Fibroblast of the aortic adventitia (primary cell): ENCODE results near the gene PKDREJ. TPM values are rescaled to one million over a fixed set of nuclear protein-coding genes. Genes with fewer than 3 reads are reported as not detected.

Experiments used
- DNase-seq: peaks from one replicate; pipeline ENCODE4 v3.0.0-alpha.2; 2010; ENCODE audit warnings: low read depth
- H3K4me3 ChIP-seq: 2 replicates; pipeline ENCODE4 v1.5.1; 2011; ENCODE audit warnings: low read depth, mild to moderate bottlenecking, control low read depth, low read length, moderate library complexity
- total RNA-seq: library from RNA; depleted of rRNA; stranded (reverse); fragments of >200 nt; gene quantifications from 2 replicates; pipeline ENCODE4 v1.2.3, GENCODE V29; 2012; ENCODE audit warnings: low replicate concordance
- TF ChIP-seq, protein P1 (sequence below): IDR thresholded peaks from 2 replicates; pipeline ENCODE4 v1.5.1; 2011; ENCODE audit warnings: mild to moderate bottlenecking, low read length, control low read depth, inconsistent platforms; ENCODE audit not compliant: insufficient read depth

Gene PKDREJ
- total RNA-seq, 1 donor = 0.09 TPM

DNA sequence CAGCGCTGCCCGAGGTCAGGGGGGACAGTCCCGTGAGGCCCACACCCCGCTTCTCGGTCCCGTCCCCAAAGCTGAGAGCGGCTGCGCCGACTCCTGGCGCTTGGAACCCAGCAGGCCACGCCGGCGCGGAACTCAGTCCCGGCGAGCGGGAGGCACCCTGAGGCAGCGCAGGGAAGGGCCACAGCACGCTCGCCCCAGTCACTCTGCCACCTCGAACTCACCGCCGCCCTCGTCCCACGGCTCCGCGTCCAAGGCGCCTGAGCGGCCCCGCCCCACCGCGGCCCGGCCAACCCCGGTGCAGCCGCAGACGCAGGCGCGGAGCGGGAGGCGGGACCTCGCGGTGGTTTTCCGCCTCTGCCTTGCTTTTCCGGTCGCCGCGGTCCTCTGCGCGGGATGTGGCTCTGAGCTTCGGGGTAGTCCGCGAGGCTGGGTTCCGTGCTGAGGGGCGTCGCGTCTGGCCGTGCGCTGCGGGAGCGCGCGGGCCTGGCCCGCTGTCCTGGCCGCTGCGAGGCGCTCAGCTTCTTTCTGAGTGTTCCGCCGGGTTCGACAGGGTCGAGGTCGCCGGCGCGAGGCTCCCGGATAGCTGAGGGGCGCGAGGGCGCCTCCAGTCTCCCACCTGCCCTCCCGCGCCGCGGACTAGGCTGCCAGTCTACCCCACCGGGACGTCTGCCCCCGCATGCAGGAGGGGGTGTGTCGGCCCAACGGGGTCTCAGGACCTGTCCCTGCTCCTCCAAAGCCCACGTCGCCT is 12.9 kb downstream of the PKDREJ start, which contains the start of gene CDPF1:
TSS of gene CDPF1 (minus strand) at position 259 of the 748 bp plus-strand sequence. CDS start 2,009 bp downstream, outside the sequence.
- H3K4me3 ChIP-seq = peak within 1 kb of the TSS; percentile 82
- TF ChIP-seq, protein P1, sequence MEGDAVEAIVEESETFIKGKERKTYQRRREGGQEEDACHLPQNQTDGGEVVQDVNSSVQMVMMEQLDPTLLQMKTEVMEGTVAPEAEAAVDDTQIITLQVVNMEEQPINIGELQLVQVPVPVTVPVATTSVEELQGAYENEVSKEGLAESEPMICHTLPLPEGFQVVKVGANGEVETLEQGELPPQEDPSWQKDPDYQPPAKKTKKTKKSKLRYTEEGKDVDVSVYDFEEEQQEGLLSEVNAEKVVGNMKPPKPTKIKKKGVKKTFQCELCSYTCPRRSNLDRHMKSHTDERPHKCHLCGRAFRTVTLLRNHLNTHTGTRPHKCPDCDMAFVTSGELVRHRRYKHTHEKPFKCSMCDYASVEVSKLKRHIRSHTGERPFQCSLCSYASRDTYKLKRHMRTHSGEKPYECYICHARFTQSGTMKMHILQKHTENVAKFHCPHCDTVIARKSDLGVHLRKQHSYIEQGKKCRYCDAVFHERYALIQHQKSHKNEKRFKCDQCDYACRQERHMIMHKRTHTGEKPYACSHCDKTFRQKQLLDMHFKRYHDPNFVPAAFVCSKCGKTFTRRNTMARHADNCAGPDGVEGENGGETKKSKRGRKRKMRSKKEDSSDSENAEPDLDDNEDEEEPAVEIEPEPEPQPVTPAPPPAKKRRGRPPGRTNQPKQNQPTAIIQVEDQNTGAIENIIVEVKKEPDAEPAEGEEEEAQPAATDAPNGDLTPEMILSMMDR = no peak
- DNase-seq = peak; percentile 73

DNA sequence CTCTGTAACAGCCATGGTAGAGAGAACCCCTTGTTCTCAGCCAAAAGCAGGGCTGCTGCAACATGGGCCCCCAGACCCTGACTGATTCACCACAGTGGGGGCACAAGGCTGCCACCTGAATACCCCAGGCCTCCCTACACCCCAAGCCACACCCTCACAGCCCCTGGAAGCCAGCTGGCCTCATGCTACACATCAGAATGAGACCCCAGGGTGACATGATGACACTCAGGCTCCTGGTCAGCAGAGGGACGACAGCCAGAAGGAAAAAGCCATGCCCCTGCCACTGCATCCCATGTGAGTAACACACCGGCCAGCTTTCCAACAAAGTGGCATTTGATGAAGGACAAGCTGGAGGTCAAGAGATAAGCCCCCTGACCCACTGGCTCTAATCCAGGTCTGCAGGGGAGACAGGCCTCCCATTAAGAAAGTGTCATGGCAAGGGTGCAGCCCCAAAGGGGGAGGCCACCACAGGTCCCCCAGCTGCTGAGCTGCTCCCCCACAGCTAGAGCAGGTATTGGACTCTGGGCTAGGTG is 15.6 kb downstream of the PKDREJ start:
- TF ChIP-seq, protein P1 = no peak
- H3K4me3 ChIP-seq = no peak overlapping the region
- DNase-seq = no peak

DNA sequence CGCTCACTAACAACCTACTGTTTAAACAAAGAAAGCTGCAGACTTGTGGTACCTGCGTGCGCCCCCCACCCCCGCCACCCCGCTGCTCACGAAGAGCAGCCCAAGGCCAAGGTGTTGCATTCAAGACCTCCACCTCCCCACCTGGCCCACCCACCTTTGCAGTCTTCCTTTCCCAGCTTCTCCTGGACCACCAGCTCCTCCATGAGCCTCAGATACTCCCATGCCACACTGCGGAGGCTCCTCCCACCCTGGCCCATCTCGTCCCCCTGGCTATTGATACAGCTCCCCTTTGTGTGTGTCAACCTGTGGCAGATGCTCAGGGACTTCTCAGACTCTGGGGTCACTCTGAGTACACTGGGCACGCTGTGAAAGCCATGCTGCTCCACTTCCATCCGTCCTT is 17.0 kb downstream of the PKDREJ start:
- no peak overlapping the region for H3K4me3 ChIP-seq
- DNase-seq = no peak
- TF ChIP-seq, protein P1 = no peak

DNA sequence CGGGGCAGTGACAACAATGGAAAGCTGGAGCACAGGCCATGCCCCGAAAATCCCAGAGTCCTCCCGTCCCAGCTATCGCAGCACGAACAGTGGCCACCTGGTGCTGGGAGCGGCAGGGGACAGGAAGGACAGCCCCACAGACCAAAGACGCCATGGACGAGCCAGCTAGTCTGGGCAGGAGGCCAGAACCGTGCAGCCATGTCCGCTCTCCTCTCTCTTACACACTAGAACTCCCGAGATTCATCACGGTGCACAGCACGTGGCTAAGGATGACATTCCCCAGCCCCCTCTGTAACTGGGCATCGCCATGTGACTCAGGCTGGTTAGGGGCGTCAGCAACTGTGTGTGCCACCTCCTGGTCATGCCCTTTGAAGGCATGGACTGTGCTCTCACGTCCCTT is 17.6 kb downstream of the PKDREJ start:
- TF ChIP-seq, protein P1 = no peak
- no peak for DNase-seq
- no peak overlapping the region for H3K4me3 ChIP-seq

DNA sequence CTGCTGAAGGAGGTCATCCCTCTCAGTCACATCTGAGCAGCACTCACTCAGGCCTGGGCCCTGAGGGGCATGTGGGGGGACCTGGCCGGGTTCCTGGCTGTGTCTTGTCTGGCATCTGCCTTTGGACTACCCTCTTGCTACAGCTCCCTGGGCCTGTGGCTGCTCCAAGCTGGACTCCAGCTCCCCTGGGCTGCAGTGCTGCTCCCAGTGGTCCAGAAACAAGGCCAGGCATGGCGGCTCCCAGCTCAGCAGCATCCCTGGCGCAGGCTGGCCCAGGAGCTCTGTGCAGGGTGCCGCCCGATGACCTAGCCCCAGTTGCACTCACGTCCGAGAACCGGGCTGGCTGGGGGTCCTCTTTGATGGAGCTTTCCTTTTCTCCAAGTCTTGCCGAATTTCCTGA is 18.4 kb downstream of the PKDREJ start:
- H3K4me3 ChIP-seq = no peak overlapping the region
- TF ChIP-seq, protein P1 = no peak
- no peak for DNase-seq

DNA sequence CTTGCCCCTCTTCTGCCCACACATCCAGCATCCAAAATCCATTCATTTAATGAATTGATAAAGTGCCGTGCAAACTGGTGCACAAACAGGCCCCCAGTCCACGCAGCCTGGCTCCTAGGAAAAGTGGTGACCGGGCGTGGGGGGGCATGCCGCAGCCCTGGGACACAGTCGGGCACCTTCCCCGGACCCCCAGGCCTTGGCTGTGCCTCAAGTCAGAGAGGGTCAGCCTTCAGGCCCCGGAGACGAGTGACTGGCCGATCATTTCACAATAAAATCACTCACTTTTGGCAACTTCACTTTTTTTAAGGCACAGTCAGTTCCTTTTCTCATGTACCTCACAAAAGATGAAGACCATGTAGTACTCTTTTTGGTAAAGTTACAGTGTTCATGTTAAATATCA is 21.1 kb downstream of the PKDREJ start:
- TF ChIP-seq, protein P1 = no peak
- DNase-seq = no peak
- no peak overlapping the region for H3K4me3 ChIP-seq
